ENCODE data around the gene LFNG.

LFNG gene

GRCh38 chr7:2518737-2519118, 846 bp upstream of the LFNG start:
- no peak for FAIRE-seq

- no peak for FAIRE-seq
Measured at GRCh38 chr7:2520131-2520760, 672 bp downstream of the LFNG start.

GRCh38 chr7:2520761-2521290, 1.3 kb downstream of the LFNG start:
- FAIRE-seq, result no peak

- FAIRE-seq, result no peak
Measured at GRCh38 chr7:2521341-2521745, 1.8 kb downstream of the LFNG start.

- FAIRE-seq, result no peak
Measured at GRCh38 chr7:2521952-2522591, 2.5 kb downstream of the LFNG start.

- no peak for FAIRE-seq
Measured at GRCh38 chr7:2522780-2523433, 3.3 kb downstream of the LFNG start.

GRCh38 chr7:2523461-2523936, 3.9 kb downstream of the LFNG start:
- FAIRE-seq, result no peak

- FAIRE-seq, result no peak
Measured at GRCh38 chr7:2523941-2524807, 4.6 kb downstream of the LFNG start.

GRCh38 chr7:2524808-2525657, 5.5 kb downstream of the LFNG start:
- FAIRE-seq, result no peak

GRCh38 chr7:2525658-2526630, 6.4 kb downstream of the LFNG start:
- no peak for FAIRE-seq

GRCh38 chr7:2526659-2527504, 7.3 kb downstream of the LFNG start:
- FAIRE-seq, result no peak

- no peak for FAIRE-seq
Measured at GRCh38 chr7:2527505-2528467, 8.2 kb downstream of the LFNG start.

- no peak for FAIRE-seq
Measured at GRCh38 chr7:2528481-2529095, 9.0 kb downstream of the LFNG start.

GRCh38 chr7:2529161-2530070, 9.8 kb downstream of the LFNG start:
- no peak for FAIRE-seq

- FAIRE-seq, result no peak
Measured at GRCh38 chr7:2530071-2530987, 10.8 kb downstream of the LFNG start.

All from endometrium (tissue), 2 donors.